Fibroblast of mammary gland (primary cell): ENCODE results near the gene PHRF1.

Experiments used
- DNase-seq: peaks from one replicate; pipeline ENCODE4 v3.0.0-alpha.2; 2010; ENCODE audit warnings: low read depth
- H3K4me3 ChIP-seq: 2 replicates; pipeline ENCODE4 v1.5.1; 2011; ENCODE audit warnings: low read depth, mild to moderate bottlenecking, low read length, moderate library complexity; ENCODE audit not compliant: control insufficient read depth
- TF ChIP-seq, protein P1 (sequence below): conservative IDR thresholded peaks from 2 replicates; pipeline ENCODE4 v1.5.1; 2011; ENCODE audit warnings: low read depth, low read length, inconsistent platforms; ENCODE audit not compliant: control insufficient read depth, insufficient read depth

PHRF1 gene

DNA sequence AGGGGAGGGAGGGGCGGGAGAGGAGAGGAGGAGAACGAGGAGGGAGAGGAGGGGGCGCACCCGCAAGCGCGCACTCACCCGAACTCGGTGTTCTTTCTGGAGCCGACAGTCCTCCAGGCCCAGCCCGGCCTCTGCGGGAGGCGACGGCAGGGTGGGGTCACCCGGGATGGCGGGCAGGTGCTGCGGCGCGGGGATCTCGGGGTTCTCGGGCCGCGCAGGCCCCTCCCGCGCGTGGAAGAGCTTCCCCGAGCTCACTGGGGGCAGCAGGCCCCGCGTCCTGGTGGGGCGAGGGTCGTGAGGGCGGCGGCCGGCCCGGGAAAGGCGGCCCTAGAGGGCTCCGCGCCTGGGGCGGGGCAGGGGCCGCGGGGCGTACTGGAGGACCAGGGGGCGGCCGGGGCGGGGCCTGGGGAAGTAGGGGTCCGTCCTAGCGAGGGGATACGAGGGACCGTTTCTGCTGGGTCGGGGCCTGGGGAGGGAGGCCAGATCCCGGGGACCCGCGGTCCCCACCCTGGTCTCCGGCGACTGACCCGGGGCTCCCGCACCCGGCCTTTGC lies 21.0 kb upstream of the PHRF1 start:
- H3K4me3 ChIP-seq = no peak overlapping the region
- TF ChIP-seq, protein P1, sequence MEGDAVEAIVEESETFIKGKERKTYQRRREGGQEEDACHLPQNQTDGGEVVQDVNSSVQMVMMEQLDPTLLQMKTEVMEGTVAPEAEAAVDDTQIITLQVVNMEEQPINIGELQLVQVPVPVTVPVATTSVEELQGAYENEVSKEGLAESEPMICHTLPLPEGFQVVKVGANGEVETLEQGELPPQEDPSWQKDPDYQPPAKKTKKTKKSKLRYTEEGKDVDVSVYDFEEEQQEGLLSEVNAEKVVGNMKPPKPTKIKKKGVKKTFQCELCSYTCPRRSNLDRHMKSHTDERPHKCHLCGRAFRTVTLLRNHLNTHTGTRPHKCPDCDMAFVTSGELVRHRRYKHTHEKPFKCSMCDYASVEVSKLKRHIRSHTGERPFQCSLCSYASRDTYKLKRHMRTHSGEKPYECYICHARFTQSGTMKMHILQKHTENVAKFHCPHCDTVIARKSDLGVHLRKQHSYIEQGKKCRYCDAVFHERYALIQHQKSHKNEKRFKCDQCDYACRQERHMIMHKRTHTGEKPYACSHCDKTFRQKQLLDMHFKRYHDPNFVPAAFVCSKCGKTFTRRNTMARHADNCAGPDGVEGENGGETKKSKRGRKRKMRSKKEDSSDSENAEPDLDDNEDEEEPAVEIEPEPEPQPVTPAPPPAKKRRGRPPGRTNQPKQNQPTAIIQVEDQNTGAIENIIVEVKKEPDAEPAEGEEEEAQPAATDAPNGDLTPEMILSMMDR = no peak
- DNase-seq = no peak

DNA sequence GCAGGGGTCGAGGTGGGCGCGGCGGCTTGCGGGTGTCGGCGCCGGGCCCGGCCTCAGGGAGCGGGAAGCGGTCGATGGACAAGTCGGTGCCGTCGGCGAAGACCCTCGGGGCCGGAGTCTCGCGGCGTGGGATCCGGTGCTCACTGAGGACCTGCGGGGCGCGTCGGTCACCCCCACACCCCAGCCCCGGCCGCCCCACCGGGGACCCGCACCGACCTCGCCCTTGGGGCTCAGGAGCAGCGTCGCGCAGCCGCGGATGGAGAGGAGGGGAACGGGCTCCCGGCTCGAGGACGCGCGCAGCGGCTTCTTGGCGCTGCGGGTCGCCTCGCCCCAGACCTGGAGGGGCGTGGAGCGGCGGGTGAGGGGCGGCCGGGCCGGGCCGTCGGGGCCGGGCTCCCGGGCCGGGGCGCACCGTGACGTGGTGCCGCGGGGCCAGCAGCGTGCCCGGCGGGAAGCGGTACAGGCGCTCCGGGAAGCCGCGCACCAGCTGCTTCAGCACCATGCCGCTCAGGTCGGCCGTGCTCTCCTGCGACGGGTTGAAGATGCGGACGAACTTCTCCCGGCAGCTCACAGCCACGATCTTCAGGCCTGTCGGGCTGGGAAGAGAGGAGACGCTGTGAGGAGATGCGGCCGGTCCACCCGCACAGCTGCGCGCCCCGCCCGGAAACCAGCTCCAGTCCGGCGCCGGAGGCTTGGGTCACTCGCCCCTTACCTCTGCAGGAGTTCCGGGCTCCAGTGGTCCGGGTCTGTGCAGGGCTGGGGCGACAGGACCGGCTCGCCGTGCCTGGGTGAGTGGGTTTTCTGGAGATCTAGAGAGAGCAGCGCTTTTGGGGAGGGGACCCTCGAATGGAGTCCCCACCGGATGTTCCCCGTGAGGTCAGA lies 20.2 kb upstream of the PHRF1 start:
- no peak for DNase-seq
- no peak overlapping the region for H3K4me3 ChIP-seq
- TF ChIP-seq, protein P1 = no peak

DNA sequence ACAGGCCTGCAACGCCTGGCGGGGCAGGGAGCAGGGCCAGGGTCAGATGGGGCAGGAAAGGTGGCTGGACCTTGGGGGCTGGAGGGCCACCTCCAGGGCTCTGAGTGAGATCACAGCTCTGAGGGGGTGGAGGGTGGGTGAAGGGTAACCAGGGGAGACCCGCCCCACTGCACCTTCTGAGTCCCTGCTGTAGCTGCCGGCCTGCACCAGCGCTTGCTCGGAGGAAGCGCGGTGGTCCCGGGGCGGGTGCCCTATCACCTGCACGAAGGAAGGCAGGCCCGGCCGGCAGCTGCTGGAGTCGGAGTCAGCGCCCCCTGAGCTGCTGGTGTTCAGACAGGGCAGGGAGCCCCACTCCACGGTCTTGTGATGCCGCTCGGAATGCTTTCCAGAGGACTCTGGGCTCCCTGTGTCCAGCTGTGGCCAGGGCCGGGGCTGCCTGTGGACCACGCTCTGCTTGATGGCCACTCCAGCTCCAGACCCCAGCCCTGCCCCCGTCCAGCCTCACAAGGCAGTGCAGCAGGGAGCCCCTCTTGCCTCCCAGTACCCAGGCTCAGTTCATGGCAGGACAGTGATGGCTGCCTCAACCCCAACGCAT lies 19.5 kb upstream of the PHRF1 start:
- TF ChIP-seq, protein P1 = no peak
- no peak overlapping the region for H3K4me3 ChIP-seq
- no peak for DNase-seq

DNA sequence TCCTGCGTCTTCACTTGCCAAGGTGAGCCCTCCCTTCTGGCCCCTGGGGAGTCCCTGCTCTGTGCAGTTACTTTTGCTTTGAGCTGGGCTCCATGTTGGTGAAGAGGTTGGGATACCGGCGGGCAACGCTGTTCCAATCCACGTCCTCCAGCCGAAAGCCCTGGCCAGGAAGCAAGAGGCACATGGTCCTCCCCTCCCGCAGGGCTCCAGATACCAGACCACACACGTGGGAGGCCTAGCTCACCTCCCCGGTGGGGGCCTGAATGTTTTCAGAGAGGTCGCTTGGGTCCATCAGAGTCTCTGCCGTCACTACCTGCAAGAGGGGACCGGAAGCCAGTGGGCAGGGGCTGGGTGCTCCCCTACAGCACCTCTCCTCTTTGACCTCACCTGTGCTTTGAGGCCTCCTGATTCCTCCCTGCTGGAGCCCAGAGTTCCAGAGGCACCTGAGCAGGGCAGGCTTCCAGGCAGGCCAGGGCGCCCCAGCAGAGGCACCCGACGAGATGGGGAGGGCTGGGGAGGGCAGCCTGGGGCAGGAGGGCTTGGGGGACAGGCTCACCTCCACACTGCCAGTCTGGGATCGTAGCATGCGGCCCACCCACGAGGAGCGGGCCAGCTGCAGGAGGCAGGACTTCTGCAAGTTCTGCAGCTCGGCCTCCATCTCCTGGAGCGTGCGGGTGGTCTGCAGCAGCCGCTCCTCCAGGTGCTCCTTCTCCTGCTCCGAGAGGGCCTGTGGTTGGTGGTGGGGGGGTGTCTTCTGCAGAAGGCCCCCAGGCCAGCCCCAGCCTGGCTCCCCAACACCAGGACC lies 18.7 kb upstream of the PHRF1 start:
- no peak overlapping the region for H3K4me3 ChIP-seq
- DNase-seq = no peak
- TF ChIP-seq, protein P1 = no peak

DNA sequence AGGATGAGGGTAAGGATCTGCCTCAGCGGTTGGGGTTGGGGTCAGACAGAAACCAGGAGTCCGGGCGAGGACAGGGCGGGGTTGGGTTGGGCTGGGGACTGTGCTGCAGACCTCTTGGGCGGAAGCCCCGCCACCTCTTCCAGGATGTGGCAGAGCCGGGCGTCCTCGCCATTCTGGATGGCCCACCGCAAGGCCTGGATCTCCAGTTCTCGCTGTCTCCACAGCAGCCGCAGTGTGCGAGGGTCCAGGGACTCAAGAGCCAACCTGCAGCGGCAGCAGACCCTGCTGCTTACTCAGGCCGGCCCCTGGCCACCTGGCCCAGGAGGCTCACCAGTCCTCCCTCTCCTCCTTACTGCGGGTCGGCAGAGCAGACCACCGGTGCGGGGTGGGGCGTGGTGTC lies 17.8 kb upstream of the PHRF1 start:
- no peak for DNase-seq
- no peak overlapping the region for H3K4me3 ChIP-seq
- TF ChIP-seq, protein P1 = no peak

DNA sequence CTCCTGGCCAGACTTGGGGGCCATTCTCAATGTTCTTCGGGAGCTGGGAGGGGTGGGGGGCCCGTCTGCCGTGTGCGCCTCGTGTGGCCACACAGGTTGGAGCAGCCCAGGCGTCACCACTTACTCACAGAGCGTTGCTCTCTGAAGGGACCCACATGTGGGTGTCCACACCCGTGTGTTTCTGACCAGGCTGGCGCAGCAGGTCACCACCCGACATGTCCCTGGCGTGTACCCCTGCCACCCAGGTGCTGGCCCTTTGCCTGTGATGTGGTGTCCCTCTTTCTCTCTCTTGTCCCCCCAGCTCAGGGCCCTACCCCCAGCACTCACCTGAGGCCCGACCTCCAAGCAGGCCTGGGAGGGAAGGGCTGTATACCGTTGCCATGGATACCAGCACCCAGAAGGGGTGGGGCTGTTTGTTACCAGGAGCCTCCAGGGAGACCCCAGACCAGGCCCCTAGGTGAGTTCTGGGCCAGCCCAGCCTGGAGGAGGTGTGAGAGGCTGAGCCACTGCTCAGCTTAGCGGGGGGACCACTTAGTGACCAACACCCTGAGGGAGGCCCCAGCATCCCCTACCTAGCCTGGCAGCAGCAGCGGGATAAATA lies 17.1 kb upstream of the PHRF1 start:
- TF ChIP-seq, protein P1 = no peak
- no peak for DNase-seq
- H3K4me3 ChIP-seq = no peak overlapping the region
